GM12878 (cell line): Measurements from ENCODE around the gene MAGI2. TPM values are rescaled to one million over a fixed set of nuclear protein-coding genes. Genes with fewer than 3 reads are reported as not detected.

Experiments
- ATAC-seq: fragments of 200-7000 bp; cut with Tn5 transposase; 3 replicates; pipeline ENCODE4 v1.9.1; 2020; ENCODE audit warnings: mild to moderate bottlenecking, moderate library complexity
- BruUV-seq: library from RNA; stranded (reverse); fragments of 400-500 nt; replicated peaks from 2 replicates; lab custom pipeline; 2021; lab: Mats Ljungman, UMichigan
- CTCF ChIA-PET: fragments of 300-600 bp; sonication (Branson Sonifier 250); formaldehyde crosslinking; extraction: SDS; loops from one replicate; lab custom pipeline; 2021; ENCODE audit warnings: inconsistent platforms; lab: Yijun Ruan, JAX
- POLR2A ChIA-PET: fragments of 350-600 bp; formaldehyde crosslinking; extraction: SDS; loops from one replicate; lab custom pipeline; 2021; ENCODE audit warnings: inconsistent platforms; lab: Charles Lee
- RAD21 ChIA-PET: fragments of 300-600 bp; sonication (Branson Sonifier 250); formaldehyde crosslinking; loops from one replicate; lab custom pipeline; 2023; ENCODE audit warnings: antibody characterized with exemption; ENCODE audit not compliant: unreplicated experiment; lab: Charles Lee
- SMC1A ChIA-PET: fragments of 300-600 bp; sonication (Branson Sonifier 250); formaldehyde crosslinking; loops from one replicate; lab custom pipeline; 2023; ENCODE audit not compliant: unreplicated experiment, uncharacterized antibody; lab: Charles Lee
- DNase-seq: peaks from one replicate; pipeline ENCODE4 v3.0.0-alpha.2; 2011; ENCODE audit warnings: low read depth, low spot score
- FAIRE-seq: peaks from 3 replicates; lab custom pipeline; 2011; peaks lifted over from hg19 to GRCh38; lab: Jason Lieb, UNC
- H2AFZ ChIP-seq: 2 replicates; pipeline ENCODE4 v1.6.0; 2011; ENCODE audit warnings: low read depth, low read length, control low read depth; ENCODE audit not compliant: control insufficient read depth
- H3K27ac ChIP-seq: 2 replicates; pipeline ENCODE4 v1.5.1; 2011; ENCODE audit warnings: control low read depth; ENCODE audit not compliant: control insufficient read depth, insufficient read depth
- H3K27me3 ChIP-seq, 2 experiments: replicated peaks in 1 of 2; 2 replicates each; pipeline versions ENCODE4 v1.6.0 to v1.6.1; 2011; ENCODE audit warnings: low read length in 1 of 2; ENCODE audit not compliant: control insufficient read depth in 2 of 2, insufficient read depth in 2 of 2
- H3K36me3 ChIP-seq, 2 experiments: 2 replicates each; pipeline ENCODE4 v1.5.1; 2011; ENCODE audit warnings: low read length in 1 of 2; ENCODE audit not compliant: control insufficient read depth in 2 of 2, insufficient read depth in 2 of 2
- H3K4me1 ChIP-seq: 2 replicates; pipeline ENCODE4 v1.6.1; 2011; ENCODE audit warnings: mild to moderate bottlenecking, low read length, moderate library complexity, mixed read lengths; ENCODE audit not compliant: control insufficient read depth, insufficient read depth
- H3K4me2 ChIP-seq: 2 replicates; pipeline ENCODE4 v1.6.0; 2011; ENCODE audit warnings: control low read depth; ENCODE audit not compliant: control insufficient read depth, insufficient read depth
- H3K4me3 ChIP-seq: fragments of 200-600 bp; sonication (generic); 2 replicates; pipeline ENCODE4 v1.5.1; 2016
- H3K79me2 ChIP-seq: 2 replicates; pipeline ENCODE4 v1.6.0; 2011; ENCODE audit warnings: low read length; ENCODE audit not compliant: control insufficient read depth, insufficient read depth
- H3K9ac ChIP-seq: 2 replicates; pipeline ENCODE4 v1.8.0; 2011; ENCODE audit warnings: low read length, control low read depth, mixed read lengths; ENCODE audit not compliant: control insufficient read depth, insufficient read depth
- H3K9me3 ChIP-seq: replicated peaks from 3 replicates; pipeline ENCODE4 v1.5.1; 2011; ENCODE audit warnings: mild to moderate bottlenecking, low read length; ENCODE audit not compliant: control insufficient read depth, insufficient read depth
- H4K20me1 ChIP-seq: 2 replicates; pipeline ENCODE4 v1.6.0; 2011; ENCODE audit not compliant: control insufficient read depth, insufficient read depth
- BMI1 ChIP-seq: fragments of 450-650 bp; IDR thresholded peaks from 2 replicates; pipeline ENCODE4 v1.6.1; 2016; ENCODE audit warnings: mild to moderate bottlenecking, moderate library complexity, borderline replicate concordance
- CREM ChIP-seq: IDR thresholded peaks from 2 replicates; pipeline ENCODE4 v1.6.1; 2014; ENCODE audit warnings: antibody characterized with exemption, low read depth
- HDGF ChIP-seq: fragments of 450-650 bp; IDR thresholded peaks from 2 replicates; pipeline ENCODE4 v1.6.1; 2016; ENCODE audit warnings: antibody characterized with exemption
- JUND ChIP-seq: IDR thresholded peaks from 2 replicates; pipeline ENCODE4 v1.6.1; 2012; ENCODE audit warnings: low read depth, mild to moderate bottlenecking, low read length, improper control_type of control experiment, moderate library complexity
- NFXL1 ChIP-seq: fragments of 450-650 bp; IDR thresholded peaks from 2 replicates; pipeline ENCODE4 v1.6.1; 2017; ENCODE audit warnings: antibody characterized with exemption, mild to moderate bottlenecking, borderline replicate concordance
- POLR2AphosphoS2 ChIP-seq: IDR thresholded peaks from 2 replicates; pipeline ENCODE4 v1.6.1; 2011; ENCODE audit warnings: low read depth, mild to moderate bottlenecking, low read length, improper control_type of control experiment, moderate library complexity
- RELB ChIP-seq: fragments of 450-650 bp; IDR thresholded peaks from 2 replicates; pipeline ENCODE4 v1.6.1; 2017; ENCODE audit warnings: low read depth, mild to moderate bottlenecking, moderate library complexity
- SIX5 ChIP-seq: IDR thresholded peaks from 2 replicates; pipeline ENCODE4 v1.6.1; 2011; ENCODE audit warnings: mild to moderate bottlenecking, low read depth, low read length, moderate library complexity; ENCODE audit not compliant: severe bottlenecking
- SMC3 ChIP-seq: IDR thresholded peaks from 2 replicates; pipeline ENCODE4 v1.6.1; 2011; ENCODE audit warnings: low read length, improper control_type of control experiment, borderline replicate concordance
- ZNF24 ChIP-seq: fragments of 450-650 bp; IDR thresholded peaks from 2 replicates; pipeline ENCODE4 v1.6.1; 2017; ENCODE audit warnings: antibody characterized with exemption, mild to moderate bottlenecking
- WGBS: methylation state at CpG from one replicate; pipeline ENCODE4 v1.1.6; 2016; ENCODE audit warnings: low lambda C conversion rate; ENCODE audit not compliant: insufficient replicate concordance, insufficient coverage; ENCODE audit errors: missing lambda C conversion rate; 5-methylcytosine and 5-hydroxymethylcytosine counted together
- in situ Hi-C: fragments of 300-500 bp; cut with MboI; formaldehyde crosslinking; loops from 9 replicates; pipeline ENCODE4 v1.14.3; 2018; ENCODE audit warnings: mixed read lengths
- intact Hi-C: fragments of 100-400 bp; cut with micrococcal nuclease; formaldehyde crosslinking; loops from one replicate; pipeline ENCODE4 v1.14.2; 2022; ENCODE audit not compliant: unreplicated experiment
- polyA plus RNA-seq, 11 experiments: library from polyadenylated mRNA; depleted of rRNA in 4 of 11; unstranded in 6 of 11; stranded (reverse) in 5 of 11; fragments of >200 nt; fragmentation: Nextera tagmentation in 4 of 11; fragmentation: Illumina TruSeq in 1 of 11; extraction: Ambion mirVana in 4 of 11; extraction: Trizol in 1 of 11; gene quantifications; 1 replicate in 1 of 11; 2 replicates in 10 of 11; pipeline versions ENCODE4 v1.2.1 to v1.2.3, GENCODE V29; 2011 to 2016; ENCODE audit warnings: inconsistent platforms in 2 of 11, missing spikeins in 2 of 11, low read depth in 1 of 11
- total RNA-seq, 4 experiments: library from RNA; depleted of rRNA in 3 of 4; stranded (reverse); fragments of >200 nt in 3 of 4; fragmentation: Illumina TruSeq in 1 of 4; extraction: Trizol in 1 of 4; gene quantifications; 2 replicates each; pipeline versions ENCODE4 v1.2.1 to v1.2.3, GENCODE V29; 2013 to 2021
- TF ChIP-seq, protein P1 (sequence below): IDR thresholded peaks from 2 replicates; pipeline ENCODE4 v1.6.1; 2012; ENCODE audit warnings: low read depth, low read length, improper control_type of control experiment

The MAGI2 gene
- total and polyA plus RNA-seq, 10 of the 15 experiments (the other 5 are each of a cell fraction or from before 2014, with no cell fraction given) = 0.01 to 0.31 (median 0.05) TPM; not detected in 2

DNA sequence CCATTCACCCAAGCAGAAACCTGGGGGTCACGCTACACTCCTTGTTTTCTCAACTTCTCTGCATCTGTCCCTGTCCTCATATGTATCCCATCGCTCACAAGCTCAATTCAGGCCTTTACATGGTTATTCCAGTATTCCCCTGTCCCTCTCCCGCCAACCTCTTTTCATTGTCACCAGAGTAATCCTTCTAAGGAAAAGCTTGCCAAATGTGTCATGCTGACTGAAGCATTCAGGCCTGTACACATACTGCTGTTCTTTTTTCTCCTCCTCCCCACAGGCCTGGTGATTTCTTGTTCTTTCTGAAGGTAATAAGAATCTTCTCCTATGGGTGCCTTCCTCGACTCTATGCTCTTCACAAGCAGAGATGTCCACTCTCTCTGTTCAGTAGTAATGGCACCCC lies 1372.7 kb downstream of the MAGI2 start:
- Histone ChIP-seq H3K36me3 (no peaks in the 10 kb centered on the region), H3K4me2 (no peak overlapping the region), H2AFZ (no peak overlapping the region), H3K9me3 (no peaks in the 10 kb centered on the region), H3K79me2 (no peaks in the 10 kb centered on the region), H3K4me1 (no peaks in the 10 kb centered on the region), H3K27me3 (peaks cover 1 to 4% of the 10 kb centered on the region in 2 experiments; a peak in 3 of 4 replicates), H3K27ac (no peak overlapping the region), H3K4me3 (no peak overlapping the region), H3K9ac (no peak overlapping the region), H4K20me1 (no peaks in the 10 kb centered on the region)
- ChIA-PET RAD21 (no interaction called here), CTCF (no interaction called here), SMC1A (no interaction called here), POLR2A (no interaction called here)
- 2% methylated on average over 4 of the region's 4 CpGs for WGBS
- intact Hi-C loops = no loop called here
- no peak for ATAC-seq
- TF ChIP-seq SIX5 (no peak), ZNF24 (no peak), SMC3 (no peak), POLR2AphosphoS2 (no peak), NFXL1 (no peak), RELB (no peak), JUND (no peak), BMI1 (no peak), HDGF (no peak), CREM (no peak)
- TF ChIP-seq, protein P1, sequence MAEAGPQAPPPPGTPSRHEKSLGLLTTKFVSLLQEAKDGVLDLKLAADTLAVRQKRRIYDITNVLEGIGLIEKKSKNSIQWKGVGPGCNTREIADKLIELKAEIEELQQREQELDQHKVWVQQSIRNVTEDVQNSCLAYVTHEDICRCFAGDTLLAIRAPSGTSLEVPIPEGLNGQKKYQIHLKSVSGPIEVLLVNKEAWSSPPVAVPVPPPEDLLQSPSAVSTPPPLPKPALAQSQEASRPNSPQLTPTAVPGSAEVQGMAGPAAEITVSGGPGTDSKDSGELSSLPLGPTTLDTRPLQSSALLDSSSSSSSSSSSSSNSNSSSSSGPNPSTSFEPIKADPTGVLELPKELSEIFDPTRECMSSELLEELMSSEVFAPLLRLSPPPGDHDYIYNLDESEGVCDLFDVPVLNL = no peak
- no peak for FAIRE-seq
- no peak for DNase-seq
- in situ Hi-C loops = no loop called here
- BruUV-seq = no TSS peak
